ENCODE results near the gene CHRNG.

CHRNG gene

DNA sequence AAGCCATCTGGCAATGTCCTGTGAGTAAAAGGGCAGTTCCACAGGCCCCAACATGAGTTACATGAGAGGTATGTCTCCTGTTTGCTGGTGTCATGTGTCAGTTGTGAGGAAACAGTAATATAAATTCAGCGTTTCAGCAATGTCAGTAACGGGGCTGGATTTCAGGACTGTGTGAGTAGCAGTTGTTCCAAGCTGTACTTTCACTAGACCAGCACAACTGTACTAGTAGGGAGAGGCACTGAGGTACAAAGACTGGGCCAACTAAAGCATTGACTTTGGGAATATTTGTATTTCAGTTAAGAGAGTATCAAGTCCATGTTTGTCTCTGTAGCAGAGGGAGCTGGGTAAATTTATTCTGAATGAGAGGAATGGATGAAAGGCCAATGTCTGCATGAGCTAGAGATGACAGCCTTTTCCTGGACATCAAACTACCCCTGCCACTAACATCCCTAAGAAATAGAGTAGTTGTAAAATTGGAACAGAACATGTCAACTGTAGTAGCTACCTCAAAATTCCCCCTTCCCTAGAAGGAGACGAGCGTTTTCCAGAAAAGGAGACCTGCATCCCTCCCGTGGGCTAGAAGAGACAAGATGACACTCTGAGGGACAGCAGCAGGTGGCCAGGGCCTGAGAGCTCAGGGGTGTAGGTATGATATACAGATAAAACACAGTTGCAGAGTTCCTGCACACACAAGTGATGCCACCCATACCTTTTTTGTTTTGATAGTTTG lies 35.3 kb downstream of the CHRNG start:
- no peak overlapping the region for H3K4me3 ChIP-seq (IDR thresholded peaks at IDR 0.05; ENCODE audit: insufficient read depth, low read depth, low read length)
- no peaks in the 10 kb centered on the region for H3K79me2 ChIP-seq (ENCODE audit: insufficient read depth, low read depth)
- H2AFZ ChIP-seq (ENCODE audit: low read depth) = no peak overlapping the region
- H4K20me1 ChIP-seq (ENCODE audit: insufficient read depth) = no peaks in the 10 kb centered on the region
- no peaks in the 10 kb centered on the region for H3K27me3 ChIP-seq (ENCODE audit: insufficient read depth, low read depth)
- H3K27ac ChIP-seq = no peak overlapping the region
- no peak overlapping the region for H3K4me2 ChIP-seq
- TF ChIP-seq, protein P1, sequence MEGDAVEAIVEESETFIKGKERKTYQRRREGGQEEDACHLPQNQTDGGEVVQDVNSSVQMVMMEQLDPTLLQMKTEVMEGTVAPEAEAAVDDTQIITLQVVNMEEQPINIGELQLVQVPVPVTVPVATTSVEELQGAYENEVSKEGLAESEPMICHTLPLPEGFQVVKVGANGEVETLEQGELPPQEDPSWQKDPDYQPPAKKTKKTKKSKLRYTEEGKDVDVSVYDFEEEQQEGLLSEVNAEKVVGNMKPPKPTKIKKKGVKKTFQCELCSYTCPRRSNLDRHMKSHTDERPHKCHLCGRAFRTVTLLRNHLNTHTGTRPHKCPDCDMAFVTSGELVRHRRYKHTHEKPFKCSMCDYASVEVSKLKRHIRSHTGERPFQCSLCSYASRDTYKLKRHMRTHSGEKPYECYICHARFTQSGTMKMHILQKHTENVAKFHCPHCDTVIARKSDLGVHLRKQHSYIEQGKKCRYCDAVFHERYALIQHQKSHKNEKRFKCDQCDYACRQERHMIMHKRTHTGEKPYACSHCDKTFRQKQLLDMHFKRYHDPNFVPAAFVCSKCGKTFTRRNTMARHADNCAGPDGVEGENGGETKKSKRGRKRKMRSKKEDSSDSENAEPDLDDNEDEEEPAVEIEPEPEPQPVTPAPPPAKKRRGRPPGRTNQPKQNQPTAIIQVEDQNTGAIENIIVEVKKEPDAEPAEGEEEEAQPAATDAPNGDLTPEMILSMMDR (conservative IDR thresholded peaks at IDR 0.05; ENCODE audit: low read depth, low read length) = no peak
- no peaks in the 10 kb centered on the region for H3K4me1 ChIP-seq (ENCODE audit: low read depth, poor library complexity, severe bottlenecking)
- no peaks in the 10 kb centered on the region for H3K36me3 ChIP-seq (ENCODE audit: insufficient read depth)
- no peak overlapping the region for H3K9ac ChIP-seq

DNA sequence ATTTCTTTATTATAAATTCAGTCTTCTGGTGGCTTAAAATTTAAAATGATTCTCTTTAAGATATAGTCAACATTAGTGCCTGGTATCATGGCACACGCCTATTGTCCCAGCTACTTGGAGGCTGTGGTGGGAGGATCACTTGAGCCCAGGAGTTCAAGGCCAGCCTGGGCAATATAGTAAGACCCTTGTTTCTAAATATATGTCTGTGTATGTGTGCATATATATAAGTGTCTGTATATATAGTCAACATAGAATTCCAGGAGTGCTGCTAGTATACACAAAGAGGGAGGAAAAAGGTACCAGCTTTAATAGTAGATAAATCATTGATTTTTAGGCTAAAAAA lies 35.9 kb downstream of the CHRNG start:
- Histone ChIP-seq H3K9ac (no peak overlapping the region), H3K27ac (no peak overlapping the region), H3K36me3 (ENCODE audit: insufficient read depth) (no peaks in the 10 kb centered on the region), H2AFZ (ENCODE audit: low read depth) (no peak overlapping the region), H3K27me3 (ENCODE audit: insufficient read depth, low read depth) (no peaks in the 10 kb centered on the region), H3K4me3 (IDR thresholded peaks at IDR 0.05; ENCODE audit: insufficient read depth, low read depth, low read length) (no peak overlapping the region), H4K20me1 (ENCODE audit: insufficient read depth) (no peaks in the 10 kb centered on the region), H3K4me2 (no peak overlapping the region), H3K79me2 (ENCODE audit: insufficient read depth, low read depth) (no peaks in the 10 kb centered on the region), H3K4me1 (ENCODE audit: low read depth, poor library complexity, severe bottlenecking) (no peaks in the 10 kb centered on the region)
- TF ChIP-seq, protein P1 (conservative IDR thresholded peaks at IDR 0.05; ENCODE audit: low read depth, low read length) = no peak

DNA sequence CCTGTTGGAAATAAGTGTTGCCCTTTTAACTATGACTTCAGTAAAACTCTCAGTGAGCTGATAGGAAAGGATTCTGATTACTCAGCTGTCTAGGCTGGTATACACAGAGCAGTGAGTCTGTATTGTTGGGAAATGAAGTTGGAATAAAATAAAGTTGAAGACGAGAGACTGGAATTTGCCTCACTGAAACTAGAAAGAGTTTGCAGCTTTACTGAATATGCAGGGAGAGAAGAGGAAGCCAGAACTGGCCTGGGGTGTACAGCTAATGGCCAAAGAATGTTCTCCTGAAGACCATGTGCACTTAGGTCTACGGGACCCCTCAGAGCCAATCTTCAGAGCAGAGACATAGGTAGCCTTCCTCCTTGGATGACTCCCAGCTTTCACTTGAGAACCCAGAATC lies 37.5 kb downstream of the CHRNG start:
- no peak overlapping the region for H2AFZ ChIP-seq (ENCODE audit: low read depth)
- H3K9ac ChIP-seq = no peak overlapping the region
- H3K27ac ChIP-seq = no peak overlapping the region
- H3K79me2 ChIP-seq (ENCODE audit: insufficient read depth, low read depth) = no peaks in the 10 kb centered on the region
- H3K27me3 ChIP-seq (ENCODE audit: insufficient read depth, low read depth) = no peaks in the 10 kb centered on the region
- H3K4me1 ChIP-seq (ENCODE audit: low read depth, poor library complexity, severe bottlenecking) = no peaks in the 10 kb centered on the region
- TF ChIP-seq, protein P1 (conservative IDR thresholded peaks at IDR 0.05; ENCODE audit: low read depth, low read length) = no peak
- H3K36me3 ChIP-seq (ENCODE audit: insufficient read depth) = no peaks in the 10 kb centered on the region
- H3K4me2 ChIP-seq = no peak overlapping the region
- no peak overlapping the region for H3K4me3 ChIP-seq (IDR thresholded peaks at IDR 0.05; ENCODE audit: insufficient read depth, low read depth, low read length)
- H4K20me1 ChIP-seq (ENCODE audit: insufficient read depth) = no peaks in the 10 kb centered on the region

DNA sequence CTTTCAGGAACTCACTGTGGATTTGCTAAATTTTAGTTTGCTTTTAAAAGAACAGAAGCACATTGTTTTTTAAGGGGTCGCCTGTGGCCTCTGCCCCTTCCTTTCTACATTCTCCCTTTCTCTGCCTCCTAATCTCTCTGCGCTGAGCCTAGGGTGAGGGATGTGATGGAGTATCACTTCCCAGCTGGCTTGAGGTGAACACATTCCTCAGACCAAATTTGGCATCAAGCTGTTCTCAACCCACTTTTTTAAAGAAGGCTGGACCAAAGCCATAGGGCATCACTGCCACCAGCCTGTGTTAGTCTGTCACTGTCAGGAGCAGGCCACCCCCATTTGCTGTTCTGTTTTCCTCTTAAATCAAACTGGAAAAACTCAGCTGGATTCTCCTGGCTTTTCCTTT lies 38.3 kb downstream of the CHRNG start:
- Histone ChIP-seq H3K27me3 (ENCODE audit: insufficient read depth, low read depth) (no peaks in the 10 kb centered on the region), H3K36me3 (ENCODE audit: insufficient read depth) (no peaks in the 10 kb centered on the region), H3K79me2 (ENCODE audit: insufficient read depth, low read depth) (no peaks in the 10 kb centered on the region), H3K4me1 (ENCODE audit: low read depth, poor library complexity, severe bottlenecking) (no peaks in the 10 kb centered on the region), H3K4me3 (IDR thresholded peaks at IDR 0.05; ENCODE audit: insufficient read depth, low read depth, low read length) (no peak overlapping the region), H3K4me2 (no peak overlapping the region), H2AFZ (ENCODE audit: low read depth) (no peak overlapping the region), H3K9ac (no peak overlapping the region), H4K20me1 (ENCODE audit: insufficient read depth) (no peaks in the 10 kb centered on the region), H3K27ac (no peak overlapping the region)
- TF ChIP-seq, protein P1 (conservative IDR thresholded peaks at IDR 0.05; ENCODE audit: low read depth, low read length) = no peak

All from KMS-11 (cell line).